K562 (cell line): ENCODE results near the gene HEXIM2. TPM values are rescaled to one million over a fixed set of nuclear protein-coding genes. Genes with fewer than 3 reads are reported as not detected.

Experiments used
- CBX2 ChIP-seq: fragments of 200-600 bp; sonication (generic); IDR thresholded peaks from one replicate; pipeline ENCODE4 v1.6.1; 2012; ENCODE audit warnings: mild to moderate bottlenecking, low read length, inconsistent platforms; ENCODE audit not compliant: insufficient read depth, poor library complexity, severe bottlenecking
- HBP1 ChIP-seq: fragments of 450-650 bp; formaldehyde crosslinking; IDR thresholded peaks from 2 replicates; pipeline ENCODE4 v1.4.0; 2022; ENCODE audit warnings: missing genetic modification characterization
- HMGN3 ChIP-seq: IDR thresholded peaks from 2 replicates; pipeline ENCODE4 v1.6.1; 2011; ENCODE audit warnings: borderline replicate concordance, low read depth, mild to moderate bottlenecking, mixed read lengths, low read length; ENCODE audit not compliant: insufficient read length; ENCODE audit errors: extremely low read depth
- NELFE ChIP-seq: IDR thresholded peaks from 2 replicates; pipeline ENCODE4 v1.6.1; 2011; ENCODE audit warnings: mild to moderate bottlenecking; ENCODE audit not compliant: insufficient read depth, insufficient read length
- NFATC3 ChIP-seq: fragments of 450-650 bp; IDR thresholded peaks from 2 replicates; pipeline ENCODE4 v1.6.1; 2017; ENCODE audit warnings: mild to moderate bottlenecking
- NFXL1 ChIP-seq: fragments of 450-650 bp; formaldehyde crosslinking; IDR thresholded peaks from 2 replicates; pipeline ENCODE4 v1.4.0; 2021; ENCODE audit warnings: mild to moderate bottlenecking
- PHF20 ChIP-seq: fragments of 450-650 bp; IDR thresholded peaks from 2 replicates; pipeline ENCODE4 v1.6.1; 2018; ENCODE audit not compliant: partially characterized antibody
- PREB ChIP-seq: sonication (generic); formaldehyde crosslinking; IDR thresholded peaks from 2 replicates; pipeline ENCODE4 v1.8.1; 2023; ENCODE audit warnings: mild to moderate bottlenecking, missing genetic modification reagents
- PTRF ChIP-seq: fragments of 450-650 bp; IDR thresholded peaks from 2 replicates; pipeline ENCODE4 v1.6.1; 2016; ENCODE audit warnings: mild to moderate bottlenecking, missing genetic modification characterization, missing compliant biosample characterization
- RAD51 ChIP-seq: fragments of 450-650 bp; IDR thresholded peaks from 2 replicates; pipeline ENCODE4 v1.7.1; 2016; ENCODE audit warnings: low read depth, mild to moderate bottlenecking, borderline replicate concordance
- RBM14 ChIP-seq: fragments of 200-400 bp; formaldehyde crosslinking; IDR thresholded peaks from 2 replicates; pipeline ENCODE4 v1.6.1; 2018; ENCODE audit warnings: low read depth, mild to moderate bottlenecking, low read length, moderate library complexity, borderline replicate concordance; ENCODE audit not compliant: insufficient read depth
- SMARCC2 ChIP-seq: fragments of 450-650 bp; IDR thresholded peaks from 2 replicates; pipeline ENCODE4 v1.6.1; 2017; ENCODE audit warnings: antibody characterized with exemption, moderate library complexity, mild to moderate bottlenecking, low read depth
- SRSF7 ChIP-seq: fragments of 200-400 bp; formaldehyde crosslinking; optimal IDR thresholded peaks from 2 replicates; pipeline ENCODE3; 2017; ENCODE audit warnings: mild to moderate bottlenecking, low read depth, low read length
- TAF1 ChIP-seq: IDR thresholded peaks from 2 replicates; pipeline ENCODE4 v1.6.1; 2011; ENCODE audit warnings: mild to moderate bottlenecking, low read length, moderate library complexity; ENCODE audit not compliant: insufficient read depth, control insufficient read depth, severe bottlenecking; ENCODE audit errors: extremely low read depth
- ZNF175 ChIP-seq: fragments of 200-800 bp; sonication (Bioruptor generic); IDR thresholded peaks from 2 replicates; pipeline ENCODE4 v1.6.1; 2016; ENCODE audit warnings: low read depth, mild to moderate bottlenecking, missing genetic modification characterization, missing compliant biosample characterization
- ZNF23 ChIP-seq: fragments of 250-450 bp; sonication (Bioruptor Pico); IDR thresholded peaks from 2 replicates; pipeline ENCODE4 v1.4.0; 2020; ENCODE audit warnings: mild to moderate bottlenecking
- ZNF384 ChIP-seq: IDR thresholded peaks from 2 replicates; pipeline ENCODE4 v1.6.1; 2012; ENCODE audit warnings: low read depth, low read length, improper control_type of control experiment
- ZNF717 ChIP-seq: fragments of 250-450 bp; sonication (Bioruptor Pico); IDR thresholded peaks from 2 replicates; pipeline ENCODE4 v1.5.0; 2021
- ZNF79 ChIP-seq: fragments of 250-450 bp; sonication (Bioruptor Pico); IDR thresholded peaks from 2 replicates; pipeline ENCODE4 v1.4.0; 2020; ENCODE audit warnings: low read depth, mild to moderate bottlenecking, moderate library complexity
- polyA plus RNA-seq, 8 experiments: library from polyadenylated mRNA; depleted of rRNA in 4 of 8; stranded (reverse) in 5 of 8; unstranded in 3 of 8; fragments of >200 nt; fragmentation: Nextera tagmentation in 2 of 8; fragmentation: Illumina TruSeq in 1 of 8; extraction: Ambion mirVana in 2 of 8; extraction: Trizol in 1 of 8; gene quantifications; 2 replicates each; pipeline versions ENCODE4 v1.2.1 to v1.2.3, GENCODE V29; 2011 to 2014; ENCODE audit warnings: inconsistent platforms in 1 of 8, missing spikeins in 1 of 8
- total RNA-seq, 7 experiments: library from RNA; depleted of rRNA in 6 of 7; stranded (reverse); fragments of >200 nt in 6 of 7; fragmentation: Illumina TruSeq in 2 of 7; extraction: Trizol in 2 of 7; gene quantifications; 2 replicates each; pipeline versions ENCODE4 v1.2.1 to v1.2.3, GENCODE V29; 2011 to 2021; ENCODE audit warnings: low replicate concordance in 1 of 7
- TF ChIP-seq, protein P1 (sequence below): fragments of 450-650 bp; IDR thresholded peaks from 2 replicates; pipeline ENCODE4 v1.6.1; 2017; ENCODE audit warnings: mild to moderate bottlenecking, moderate library complexity
- TF ChIP-seq, protein P2 (sequence below): fragments of 250-450 bp; sonication (Bioruptor Pico); IDR thresholded peaks from 2 replicates; pipeline ENCODE4 v1.8.0; 2022; ENCODE audit warnings: inconsistent platforms, mild to moderate bottlenecking, moderate library complexity, borderline replicate concordance
- TF ChIP-seq, protein P3 (sequence below): sonication (generic); formaldehyde crosslinking; IDR thresholded peaks from 2 replicates; pipeline ENCODE4 v1.9.0; 2022; ENCODE audit warnings: mild to moderate bottlenecking, missing genetic modification reagents

The HEXIM2 gene
- total and polyA plus RNA-seq, 9 of the 15 experiments (the other 6 are each of a cell fraction or from before 2014, with no cell fraction given): 0.69 to 3.4 (median 1.1) TPM; not detected in 2

DNA sequence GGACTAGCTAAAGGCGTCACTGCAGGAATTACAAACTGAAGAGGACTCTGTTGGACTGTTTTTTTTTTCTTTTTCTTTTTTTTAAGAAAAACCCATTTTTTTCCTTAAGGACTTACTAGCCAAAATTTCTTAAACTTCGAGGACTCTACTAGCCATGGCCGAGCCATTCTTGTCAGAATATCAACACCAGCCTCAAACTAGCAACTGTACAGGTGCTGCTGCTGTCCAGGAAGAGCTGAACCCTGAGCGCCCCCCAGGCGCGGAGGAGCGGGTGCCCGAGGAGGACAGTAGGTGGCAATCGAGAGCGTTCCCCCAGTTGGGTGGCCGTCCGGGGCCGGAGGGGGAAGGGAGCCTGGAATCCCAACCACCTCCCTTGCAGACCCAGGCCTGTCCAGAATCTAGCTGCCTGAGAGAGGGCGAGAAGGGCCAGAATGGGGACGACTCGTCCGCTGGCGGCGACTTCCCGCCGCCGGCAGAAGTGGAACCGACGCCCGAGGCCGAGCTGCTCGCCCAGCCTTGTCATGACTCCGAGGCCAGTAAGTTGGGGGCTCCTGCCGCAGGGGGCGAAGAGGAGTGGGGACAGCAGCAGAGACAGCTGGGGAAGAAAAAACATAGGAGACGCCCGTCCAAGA lies 12.5 kb upstream of the HEXIM2 start (continued):
- TF ChIP-seq ZNF384 (no peak), PHF20 (no peak), HBP1 (CRISPR knock-in tag) (no peak), SMARCC2 (0 out of 2 replicates have a peak, but pooled peaks have one; percentile 6), RAD51 (no peak), TAF1 (peak; percentile 58), ZNF717 (CRISPR knock-in tag) (no peak), NFXL1 (no peak), PTRF (tag) (no peak), PREB (CRISPR knock-in tag) (no peak), ZNF79 (CRISPR knock-in tag) (no peak), CBX2 (no peak), HMGN3 (peak; percentile 21), NFATC3 (no peak), SRSF7 (no peak), NELFE (no peak), ZNF23 (CRISPR knock-in tag) (no peak), ZNF175 (CRISPR knock-in tag) (no peak), RBM14 (no peak)
- TF ChIP-seq, protein P1, sequence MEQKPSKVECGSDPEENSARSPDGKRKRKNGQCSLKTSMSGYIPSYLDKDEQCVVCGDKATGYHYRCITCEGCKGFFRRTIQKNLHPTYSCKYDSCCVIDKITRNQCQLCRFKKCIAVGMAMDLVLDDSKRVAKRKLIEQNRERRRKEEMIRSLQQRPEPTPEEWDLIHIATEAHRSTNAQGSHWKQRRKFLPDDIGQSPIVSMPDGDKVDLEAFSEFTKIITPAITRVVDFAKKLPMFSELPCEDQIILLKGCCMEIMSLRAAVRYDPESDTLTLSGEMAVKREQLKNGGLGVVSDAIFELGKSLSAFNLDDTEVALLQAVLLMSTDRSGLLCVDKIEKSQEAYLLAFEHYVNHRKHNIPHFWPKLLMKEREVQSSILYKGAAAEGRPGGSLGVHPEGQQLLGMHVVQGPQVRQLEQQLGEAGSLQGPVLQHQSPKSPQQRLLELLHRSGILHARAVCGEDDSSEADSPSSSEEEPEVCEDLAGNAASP: no peak
- TF ChIP-seq, protein P2, sequence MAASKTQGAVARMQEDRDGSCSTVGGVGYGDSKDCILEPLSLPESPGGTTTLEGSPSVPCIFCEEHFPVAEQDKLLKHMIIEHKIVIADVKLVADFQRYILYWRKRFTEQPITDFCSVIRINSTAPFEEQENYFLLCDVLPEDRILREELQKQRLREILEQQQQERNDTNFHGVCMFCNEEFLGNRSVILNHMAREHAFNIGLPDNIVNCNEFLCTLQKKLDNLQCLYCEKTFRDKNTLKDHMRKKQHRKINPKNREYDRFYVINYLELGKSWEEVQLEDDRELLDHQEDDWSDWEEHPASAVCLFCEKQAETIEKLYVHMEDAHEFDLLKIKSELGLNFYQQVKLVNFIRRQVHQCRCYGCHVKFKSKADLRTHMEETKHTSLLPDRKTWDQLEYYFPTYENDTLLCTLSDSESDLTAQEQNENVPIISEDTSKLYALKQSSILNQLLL (CRISPR knock-in tag): no peak
- TF ChIP-seq, protein P3, sequence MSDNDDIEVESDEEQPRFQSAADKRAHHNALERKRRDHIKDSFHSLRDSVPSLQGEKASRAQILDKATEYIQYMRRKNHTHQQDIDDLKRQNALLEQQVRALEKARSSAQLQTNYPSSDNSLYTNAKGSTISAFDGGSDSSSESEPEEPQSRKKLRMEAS (CRISPR knock-in tag): no peak
